ENCODE results near the gene KRT35.

GRCh38 chr17:41434415-41434814 lies 46.5 kb downstream of the KRT35 start:
- no peak for TF ChIP-seq POLR2A (IDR thresholded peaks at IDR 0.05; ENCODE audit: low read depth, low read length)
- no peak for TF ChIP-seq POLR2AphosphoS5 (IDR thresholded peaks at IDR 0.05; ENCODE audit: low read depth, low read length)
- no peak for TF ChIP-seq TAF1 (IDR thresholded peaks at IDR 0.05; ENCODE audit: borderline replicate concordance, low read depth, low read length)

Measured in GM12892 (cell line).